KBM-7 (cell line): Measurements from ENCODE around the gene SERPINA9.
"Not testable (repeated sequence)": the region's sequence is repeated elsewhere in the genome, so short reads cannot be mapped to it uniquely, and the experiment has no call there.

Source experiments
- DNase-seq: peaks from one replicate; pipeline ENCODE4 v3.0.0-alpha.2; 2015
- in situ Hi-C: fragments of 300-500 bp; cut with MboI; formaldehyde crosslinking; loops from 2 replicates; pipeline ENCODE4 v1.14.3; 2020; ENCODE audit warnings: low sequenced_read_pairs, low pct_unique_long_range_greater_than_20kb, mixed read lengths

Gene SERPINA9

GRCh38 chr14:94441531-94442205 is 34.3 kb downstream of the SERPINA9 start:
- in situ Hi-C loops = no loop called here
- DNase-seq = no peak

GRCh38 chr14:94441130-94441529 is 34.9 kb downstream of the SERPINA9 start:
- in situ Hi-C loops = no loop called here
- no peak for DNase-seq

- DNase-seq = no peak
- in situ Hi-C loops = no loop called here
These were observed 36.4 kb downstream of the SERPINA9 start for GRCh38 chr14:94439453-94440057.

GRCh38 chr14:94428610-94429009 is 47.4 kb downstream of the SERPINA9 start:
- in situ Hi-C loops = no loop called here
- no peak for DNase-seq

- no peak for DNase-seq
- in situ Hi-C loops = no loop called here
These were observed 48.9 kb downstream of the SERPINA9 start for GRCh38 chr14:94427016-94427613.

- no peak for DNase-seq
- in situ Hi-C loops = no loop called here
These were observed 49.5 kb downstream of the SERPINA9 start for GRCh38 chr14:94426526-94426925.

GRCh38 chr14:94424371-94424770 is 51.6 kb downstream of the SERPINA9 start:
- DNase-seq = no peak
- in situ Hi-C loops = no loop called here

GRCh38 chr14:94423453-94424056 is 52.4 kb downstream of the SERPINA9 start:
- DNase-seq = peak; percentile 55
- in situ Hi-C loops = no loop called here

GRCh38 chr14:94421316-94421715 is 54.7 kb downstream of the SERPINA9 start:
- in situ Hi-C loops = no loop called here
- no peak for DNase-seq

GRCh38 chr14:94417497-94418205 is 58.3 kb downstream of the SERPINA9 start:
- DNase-seq, in situ Hi-C loops: not testable (repeated sequence)
